Activated gamma-delta T cell treated with anti-CD3 and anti-CD28 coated beads, Interleukin-2, amount 50 U/mL, for 16 hours (primary cell): ENCODE results near the gene KCNJ9.

Source experiments
- DNase-seq: peaks from one replicate; pipeline ENCODE4 v3.0.0-alpha.2; 2020; ENCODE audit warnings: low read depth

Gene KCNJ9

GRCh38 chr1:160066829-160067745, 14.3 kb upstream of the KCNJ9 start:
- no peak for DNase-seq

GRCh38 chr1:160068225-160068624, 13.1 kb upstream of the KCNJ9 start:
- no peak for DNase-seq

GRCh38 chr1:160069460-160070231, 11.7 kb upstream of the KCNJ9 start, which contains the start of gene KCNJ10:
Gene KCNJ10, minus strand, starts transcription at chr1:160070160. Its CDS starts 27,628 bp downstream, at chr1:160042532.
- DNase-seq = no peak

- DNase-seq = peak; percentile 64
These were observed 10.8 kb upstream of the KCNJ9 start for GRCh38 chr1:160070243-160071163.

- no peak for DNase-seq
These were observed 10.0 kb upstream of the KCNJ9 start for GRCh38 chr1:160071289-160071688.

GRCh38 chr1:160074865-160075264, 6.5 kb upstream of the KCNJ9 start:
- DNase-seq = no peak

- no peak for DNase-seq
These were observed 5.5 kb upstream of the KCNJ9 start for GRCh38 chr1:160075836-160076235.

- DNase-seq = no peak
These were observed 5.0 kb upstream of the KCNJ9 start for GRCh38 chr1:160076295-160076694.

GRCh38 chr1:160077486-160077885, 3.9 kb upstream of the KCNJ9 start:
- DNase-seq = no peak

- DNase-seq = peak; percentile 40
These were observed 2.7 kb upstream of the KCNJ9 start for GRCh38 chr1:160078512-160079195.

GRCh38 chr1:160079448-160079847, 1.9 kb upstream of the KCNJ9 start:
- no peak for DNase-seq

GRCh38 chr1:160080381-160081100, 797 bp upstream of the KCNJ9 start:
- DNase-seq = no peak

- DNase-seq = no peak
These were observed 1.1 kb downstream of the KCNJ9 start for GRCh38 chr1:160082487-160082886.

GRCh38 chr1:160082926-160083325, 1.6 kb downstream of the KCNJ9 start:
- no peak for DNase-seq

GRCh38 chr1:160083968-160084770, 2.8 kb downstream of the KCNJ9 start:
- peak; percentile 52 for DNase-seq

GRCh38 chr1:160084771-160085321, 3.5 kb downstream of the KCNJ9 start:
- DNase-seq = no peak

GRCh38 chr1:160085686-160086455, 4.5 kb downstream of the KCNJ9 start:
- DNase-seq = peak; percentile 63

GRCh38 chr1:160086456-160086892, 5.1 kb downstream of the KCNJ9 start:
- DNase-seq = no peak
